Prostate gland (tissue), 2 donors: ENCODE measurements around the gene NUDT22.

Source experiments
- CTCF ChIP-seq, 4 experiments: fragments of 200-600 bp in 2 of 4; fragments of 450-650 bp in 2 of 4; sonication (generic) in 2 of 4; IDR thresholded peaks; 1 replicate in 3 of 4; 2 replicates in 1 of 4; pipeline ENCODE4 v1.5.1; 2016 to 2019; ENCODE audit warnings: antibody characterized with exemption in 4 of 4, mild to moderate bottlenecking in 2 of 4, moderate library complexity in 2 of 4
- POLR2A ChIP-seq: fragments of 450-650 bp; IDR thresholded peaks from one replicate; pipeline ENCODE4 v1.6.1; 2016; ENCODE audit warnings: antibody characterized with exemption, mild to moderate bottlenecking

- TF ChIP-seq CTCF (IDR thresholded peaks at IDR 0.05) (no peak), POLR2A (no peak)
These were observed 4.9 kb downstream of the NUDT22 start for GRCh38 chr11:64230985-64231365.
